NCI-H446 treated with DMSO at 0.1 percent for 48 hours (cell line): Measurements from ENCODE around the gene ANGPTL7.
"Not testable (repeated sequence)": the region's sequence is repeated elsewhere in the genome, so short reads cannot be mapped to it uniquely, and the experiment has no call there.

Source experiments
- DNase-seq: peaks from one replicate; lab custom pipeline; 2025; lab: John Stamatoyannopoulos, UW

The ANGPTL7 gene

GRCh38 chr1:11169202-11169601 lies 20.0 kb upstream of the ANGPTL7 start:
- DNase-seq, result no peak

GRCh38 chr1:11170102-11170501 lies 19.1 kb upstream of the ANGPTL7 start:
- no peak for DNase-seq

GRCh38 chr1:11174261-11174942 lies 14.8 kb upstream of the ANGPTL7 start:
- no peak for DNase-seq

GRCh38 chr1:11175461-11175860 lies 13.7 kb upstream of the ANGPTL7 start:
- no peak for DNase-seq

GRCh38 chr1:11176081-11176706 lies 13.0 kb upstream of the ANGPTL7 start:
- no peak for DNase-seq

GRCh38 chr1:11178021-11179015 lies 10.8 kb upstream of the ANGPTL7 start:
- DNase-seq, result peak; percentile 92

GRCh38 chr1:11179125-11179524 lies 10.0 kb upstream of the ANGPTL7 start:
- DNase-seq, result no peak

GRCh38 chr1:11179749-11180148 lies 9.4 kb upstream of the ANGPTL7 start:
- DNase-seq, result not testable (repeated sequence)

- DNase-seq, result peak; percentile 12
Measured at GRCh38 chr1:11180342-11180744, 8.8 kb upstream of the ANGPTL7 start.

- no peak for DNase-seq
Measured at GRCh38 chr1:11182884-11183283, 6.3 kb upstream of the ANGPTL7 start.

GRCh38 chr1:11184973-11185372 lies 4.2 kb upstream of the ANGPTL7 start:
- DNase-seq, result no peak

GRCh38 chr1:11187000-11187399 lies 2.2 kb upstream of the ANGPTL7 start:
- no peak for DNase-seq

GRCh38 chr1:11187494-11187893 lies 1.7 kb upstream of the ANGPTL7 start:
- DNase-seq, result peak; percentile 5

GRCh38 chr1:11187931-11188330 lies 1.2 kb upstream of the ANGPTL7 start:
- no peak for DNase-seq

- no peak for DNase-seq
Measured at GRCh38 chr1:11188381-11188780, 774 bp upstream of the ANGPTL7 start.

- DNase-seq, result no peak
Measured at GRCh38 chr1:11193376-11193775, 4.2 kb downstream of the ANGPTL7 start.

GRCh38 chr1:11194407-11195176 lies 5.4 kb downstream of the ANGPTL7 start:
- DNase-seq, result no peak

GRCh38 chr1:11196945-11197344 lies 7.8 kb downstream of the ANGPTL7 start:
- DNase-seq, result no peak

GRCh38 chr1:11197359-11197758 lies 8.2 kb downstream of the ANGPTL7 start:
- no peak for DNase-seq

GRCh38 chr1:11198257-11198656 lies 9.1 kb downstream of the ANGPTL7 start:
- no peak for DNase-seq

GRCh38 chr1:11198851-11199594 lies 9.9 kb downstream of the ANGPTL7 start:
- DNase-seq, result no peak
